Measurements from ENCODE around the gene SMAD6.

DNA sequence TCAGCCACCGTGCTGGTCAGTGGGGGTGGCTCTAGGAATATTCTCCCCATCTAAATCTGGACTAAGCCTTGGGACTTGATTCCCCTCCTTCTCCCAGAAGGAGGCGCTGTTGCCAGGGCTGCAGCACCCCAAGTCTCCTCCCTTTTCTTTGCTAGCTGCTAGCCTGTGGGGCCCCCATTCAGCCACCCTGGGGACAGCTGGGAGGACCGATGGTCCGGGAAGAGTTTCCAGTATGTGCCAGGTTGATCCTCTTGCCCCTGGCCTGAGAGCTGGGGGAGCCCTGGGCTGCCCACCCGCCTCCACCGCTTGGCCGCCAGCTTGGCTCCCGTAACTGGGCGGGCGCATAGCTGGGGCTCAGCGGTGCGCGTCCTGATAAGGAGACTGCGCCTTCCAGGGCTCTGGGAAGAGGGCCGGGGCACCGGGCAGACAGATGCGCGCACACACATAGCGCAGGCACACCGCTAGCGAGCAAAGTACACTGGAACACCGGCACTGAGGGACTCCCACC lies 4.2 kb downstream of the SMAD6 start:
- no peak for TF ChIP-seq ZNF274 (IDR thresholded peaks at IDR 0.05; ENCODE audit: low read length)
- no peak for TF ChIP-seq ZNF274 (tag by site-specific recombination; IDR thresholded peaks at IDR 0.05; ENCODE audit: borderline replicate concordance)
- TF ChIP-seq, protein P1, sequence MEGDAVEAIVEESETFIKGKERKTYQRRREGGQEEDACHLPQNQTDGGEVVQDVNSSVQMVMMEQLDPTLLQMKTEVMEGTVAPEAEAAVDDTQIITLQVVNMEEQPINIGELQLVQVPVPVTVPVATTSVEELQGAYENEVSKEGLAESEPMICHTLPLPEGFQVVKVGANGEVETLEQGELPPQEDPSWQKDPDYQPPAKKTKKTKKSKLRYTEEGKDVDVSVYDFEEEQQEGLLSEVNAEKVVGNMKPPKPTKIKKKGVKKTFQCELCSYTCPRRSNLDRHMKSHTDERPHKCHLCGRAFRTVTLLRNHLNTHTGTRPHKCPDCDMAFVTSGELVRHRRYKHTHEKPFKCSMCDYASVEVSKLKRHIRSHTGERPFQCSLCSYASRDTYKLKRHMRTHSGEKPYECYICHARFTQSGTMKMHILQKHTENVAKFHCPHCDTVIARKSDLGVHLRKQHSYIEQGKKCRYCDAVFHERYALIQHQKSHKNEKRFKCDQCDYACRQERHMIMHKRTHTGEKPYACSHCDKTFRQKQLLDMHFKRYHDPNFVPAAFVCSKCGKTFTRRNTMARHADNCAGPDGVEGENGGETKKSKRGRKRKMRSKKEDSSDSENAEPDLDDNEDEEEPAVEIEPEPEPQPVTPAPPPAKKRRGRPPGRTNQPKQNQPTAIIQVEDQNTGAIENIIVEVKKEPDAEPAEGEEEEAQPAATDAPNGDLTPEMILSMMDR (tag by site-specific recombination; IDR thresholded peaks at IDR 0.05): no peak
- no peak for TF ChIP-seq ZNF133 (tag by site-specific recombination; IDR thresholded peaks at IDR 0.05)
